WERI-Rb-1 (cell line): ENCODE results near the gene CIRBP.
A peak's percentile ranks its signal among the peaks of the same experiment; 100 is the strongest.

Experiments
- DNase-seq: peaks from one replicate; pipeline ENCODE4 v3.0.0-alpha.2; 2020
- H3K27ac ChIP-seq: fragments of 250-450 bp; sonication (Bioruptor Pico); 2 replicates; pipeline ENCODE4 v1.5.1; 2020; ENCODE audit warnings: mild to moderate bottlenecking, moderate library complexity
- H3K27me3 ChIP-seq: fragments of 250-450 bp; sonication (Bioruptor Pico); 2 replicates; pipeline ENCODE4 v1.5.1; 2021; ENCODE audit warnings: mild to moderate bottlenecking, low read depth, moderate library complexity; ENCODE audit not compliant: insufficient read depth, severe bottlenecking
- H3K36me3 ChIP-seq: fragments of 250-450 bp; sonication (Bioruptor Pico); 2 replicates; pipeline ENCODE4 v1.5.1; 2020; ENCODE audit warnings: mild to moderate bottlenecking, moderate library complexity
- H3K4me3 ChIP-seq: 2 replicates; pipeline ENCODE4 v1.5.1; 2011; ENCODE audit warnings: low read depth, mild to moderate bottlenecking, control low read depth, low read length
- H3K9me3 ChIP-seq: fragments of 250-450 bp; sonication (Bioruptor Pico); 2 replicates; pipeline ENCODE4 v1.5.1; 2021; ENCODE audit warnings: mild to moderate bottlenecking, moderate library complexity; ENCODE audit not compliant: severe bottlenecking
- CTCF ChIP-seq: IDR thresholded peaks from 2 replicates; pipeline ENCODE4 v1.5.1; 2011; ENCODE audit warnings: low read depth, mild to moderate bottlenecking, control low read depth, inconsistent platforms, low read length

CIRBP gene

GRCh38 chr19:1264801-1265614, 4.1 kb upstream of the CIRBP start:
- H3K4me3 ChIP-seq: no peak overlapping the region
- no peak overlapping the region for H3K27ac ChIP-seq
- H3K27me3 ChIP-seq: no peaks in the 10 kb centered on the region
- no peak for TF ChIP-seq CTCF
- peaks cover 4% of the 10 kb centered on the region for H3K36me3 ChIP-seq
- DNase-seq: no peak
- no peaks in the 10 kb centered on the region for H3K9me3 ChIP-seq

GRCh38 chr19:1265615-1266128, 3.5 kb upstream of the CIRBP start:
- Histone ChIP-seq H3K36me3 (peaks cover 10% of the 10 kb centered on the region), H3K27ac (no peak overlapping the region), H3K9me3 (no peaks in the 10 kb centered on the region), H3K27me3 (no peaks in the 10 kb centered on the region), H3K4me3 (peak overlapping the region; percentile 54)
- no peak for TF ChIP-seq CTCF
- no peak for DNase-seq

GRCh38 chr19:1266129-1266915, 2.8 kb upstream of the CIRBP start:
- peak overlapping the region; percentile 54 for H3K4me3 ChIP-seq
- TF ChIP-seq CTCF: no peak
- peak overlapping the region; percentile 73 for H3K27ac ChIP-seq
- H3K27me3 ChIP-seq: no peaks in the 10 kb centered on the region
- H3K36me3 ChIP-seq: peaks cover 17% of the 10 kb centered on the region
- no peaks in the 10 kb centered on the region for H3K9me3 ChIP-seq
- DNase-seq: peak; percentile 91

- H3K9me3 ChIP-seq: no peaks in the 10 kb centered on the region
- H3K36me3 ChIP-seq: peaks cover 24% of the 10 kb centered on the region
- peak overlapping the region; percentile 73 for H3K27ac ChIP-seq
- DNase-seq: peak; percentile 68
- no peaks in the 10 kb centered on the region for H3K27me3 ChIP-seq
- H3K4me3 ChIP-seq: peak overlapping the region; percentile 54
- TF ChIP-seq CTCF: peak; percentile 94
Measured at GRCh38 chr19:1266916-1267476, 2.1 kb upstream of the CIRBP start.

GRCh38 chr19:1267477-1268225, 1.5 kb upstream of the CIRBP start:
- Histone ChIP-seq H3K27ac (peak overlapping the region; percentile 70), H3K9me3 (no peaks in the 10 kb centered on the region), H3K4me3 (peak overlapping the region; percentile 54), H3K36me3 (peaks cover 30% of the 10 kb centered on the region), H3K27me3 (no peaks in the 10 kb centered on the region)
- DNase-seq: peak; percentile 47
- no peak for TF ChIP-seq CTCF
